NB4 (cell line): ENCODE measurements around the gene SEMA5A.

Experiments used
- POLR2A ChIP-seq: IDR thresholded peaks from 2 replicates; pipeline ENCODE4 v1.6.1; 2011; ENCODE audit warnings: mild to moderate bottlenecking; ENCODE audit not compliant: insufficient read length; ENCODE audit errors: extremely low read depth
- TF ChIP-seq, protein P1 (sequence below): IDR thresholded peaks from 2 replicates; pipeline ENCODE4 v1.6.1; 2011; ENCODE audit warnings: low read depth, low read length
- TF ChIP-seq, protein P2 (sequence below): IDR thresholded peaks from one replicate; pipeline ENCODE4 v1.5.1; 2012; ENCODE audit warnings: low read depth, low read length

DNA sequence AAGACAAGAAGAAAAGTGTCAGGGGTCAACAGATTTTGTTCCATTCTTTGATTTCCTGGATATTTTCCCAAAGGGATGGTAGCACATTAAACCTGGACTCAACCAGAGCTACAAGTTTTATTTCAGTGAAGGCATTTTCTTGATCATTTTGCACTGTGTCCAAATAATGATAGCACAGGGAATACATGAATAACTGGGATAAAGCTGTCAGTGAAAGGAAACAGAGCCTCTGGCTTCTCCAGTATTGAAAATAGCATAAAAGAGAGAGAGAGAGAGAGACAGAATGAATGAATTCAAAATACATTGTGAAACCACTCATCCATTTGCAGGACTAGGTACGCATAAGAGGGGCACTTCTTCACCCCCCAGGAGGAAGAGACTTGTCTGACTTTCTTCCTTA is 43.0 kb downstream of the SEMA5A start:
- TF ChIP-seq, protein P1, sequence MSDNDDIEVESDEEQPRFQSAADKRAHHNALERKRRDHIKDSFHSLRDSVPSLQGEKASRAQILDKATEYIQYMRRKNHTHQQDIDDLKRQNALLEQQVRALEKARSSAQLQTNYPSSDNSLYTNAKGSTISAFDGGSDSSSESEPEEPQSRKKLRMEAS: no peak
- TF ChIP-seq, protein P2, sequence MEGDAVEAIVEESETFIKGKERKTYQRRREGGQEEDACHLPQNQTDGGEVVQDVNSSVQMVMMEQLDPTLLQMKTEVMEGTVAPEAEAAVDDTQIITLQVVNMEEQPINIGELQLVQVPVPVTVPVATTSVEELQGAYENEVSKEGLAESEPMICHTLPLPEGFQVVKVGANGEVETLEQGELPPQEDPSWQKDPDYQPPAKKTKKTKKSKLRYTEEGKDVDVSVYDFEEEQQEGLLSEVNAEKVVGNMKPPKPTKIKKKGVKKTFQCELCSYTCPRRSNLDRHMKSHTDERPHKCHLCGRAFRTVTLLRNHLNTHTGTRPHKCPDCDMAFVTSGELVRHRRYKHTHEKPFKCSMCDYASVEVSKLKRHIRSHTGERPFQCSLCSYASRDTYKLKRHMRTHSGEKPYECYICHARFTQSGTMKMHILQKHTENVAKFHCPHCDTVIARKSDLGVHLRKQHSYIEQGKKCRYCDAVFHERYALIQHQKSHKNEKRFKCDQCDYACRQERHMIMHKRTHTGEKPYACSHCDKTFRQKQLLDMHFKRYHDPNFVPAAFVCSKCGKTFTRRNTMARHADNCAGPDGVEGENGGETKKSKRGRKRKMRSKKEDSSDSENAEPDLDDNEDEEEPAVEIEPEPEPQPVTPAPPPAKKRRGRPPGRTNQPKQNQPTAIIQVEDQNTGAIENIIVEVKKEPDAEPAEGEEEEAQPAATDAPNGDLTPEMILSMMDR: no peak
- no peak for TF ChIP-seq POLR2A
